ENCODE measurements around the gene BRI3.

The BRI3 gene

GRCh38 chr7:98254516-98254915 lies 27.0 kb upstream of the BRI3 start:
- DNase-seq, result no peak

- DNase-seq, result no peak
These were observed 26.4 kb upstream of the BRI3 start for GRCh38 chr7:98254951-98255610.

- no peak for DNase-seq
These were observed 25.1 kb upstream of the BRI3 start for GRCh38 chr7:98256431-98256830.

GRCh38 chr7:98257701-98258100 lies 23.8 kb upstream of the BRI3 start:
- no peak for DNase-seq

GRCh38 chr7:98265841-98266271 lies 15.6 kb upstream of the BRI3 start:
- no peak for DNase-seq

- no peak for DNase-seq
These were observed 14.6 kb upstream of the BRI3 start for GRCh38 chr7:98266840-98267239.

- no peak for DNase-seq
These were observed 14.2 kb upstream of the BRI3 start for GRCh38 chr7:98267303-98267702.

- no peak for DNase-seq
These were observed 5.2 kb upstream of the BRI3 start for GRCh38 chr7:98276241-98276761.

- DNase-seq, result no peak
These were observed 3.1 kb upstream of the BRI3 start for GRCh38 chr7:98278408-98278807.

GRCh38 chr7:98278936-98279335 lies 2.5 kb upstream of the BRI3 start:
- peak in 1 of 2 experiments; percentile 54 for DNase-seq

- no peak for DNase-seq
These were observed 1.2 kb upstream of the BRI3 start for GRCh38 chr7:98280296-98280695.

- no peak for DNase-seq
These were observed 496 bp downstream of the BRI3 start for GRCh38 chr7:98281757-98282606.

- DNase-seq, result no peak
These were observed 1.2 kb downstream of the BRI3 start for GRCh38 chr7:98282703-98283102.

- DNase-seq, result no peak
These were observed 1.8 kb downstream of the BRI3 start for GRCh38 chr7:98283127-98283886.

- no peak for DNase-seq
These were observed 2.4 kb downstream of the BRI3 start for GRCh38 chr7:98283887-98284222.

GRCh38 chr7:98284335-98285036 lies 3.0 kb downstream of the BRI3 start:
- no peak for DNase-seq

GRCh38 chr7:98285157-98286092 lies 3.9 kb downstream of the BRI3 start:
- no peak for DNase-seq

- DNase-seq, result no peak
These were observed 4.6 kb downstream of the BRI3 start for GRCh38 chr7:98286093-98286539.

GRCh38 chr7:98286701-98287485 lies 5.4 kb downstream of the BRI3 start:
- no peak for DNase-seq

GRCh38 chr7:98287486-98287959 lies 6.0 kb downstream of the BRI3 start:
- peak in 1 of 2 experiments; percentile 54 for DNase-seq
